NAMALWA (cell line): ENCODE measurements around the gene ATXN1.

Experiments used
- DNase-seq: peaks from one replicate; pipeline ENCODE4 v3.0.0-alpha.2; 2015; ENCODE audit warnings: low spot score

ATXN1 gene

GRCh38 chr6:16698162-16698533 is 63.1 kb downstream of the ATXN1 start:
- no peak for DNase-seq

DNA sequence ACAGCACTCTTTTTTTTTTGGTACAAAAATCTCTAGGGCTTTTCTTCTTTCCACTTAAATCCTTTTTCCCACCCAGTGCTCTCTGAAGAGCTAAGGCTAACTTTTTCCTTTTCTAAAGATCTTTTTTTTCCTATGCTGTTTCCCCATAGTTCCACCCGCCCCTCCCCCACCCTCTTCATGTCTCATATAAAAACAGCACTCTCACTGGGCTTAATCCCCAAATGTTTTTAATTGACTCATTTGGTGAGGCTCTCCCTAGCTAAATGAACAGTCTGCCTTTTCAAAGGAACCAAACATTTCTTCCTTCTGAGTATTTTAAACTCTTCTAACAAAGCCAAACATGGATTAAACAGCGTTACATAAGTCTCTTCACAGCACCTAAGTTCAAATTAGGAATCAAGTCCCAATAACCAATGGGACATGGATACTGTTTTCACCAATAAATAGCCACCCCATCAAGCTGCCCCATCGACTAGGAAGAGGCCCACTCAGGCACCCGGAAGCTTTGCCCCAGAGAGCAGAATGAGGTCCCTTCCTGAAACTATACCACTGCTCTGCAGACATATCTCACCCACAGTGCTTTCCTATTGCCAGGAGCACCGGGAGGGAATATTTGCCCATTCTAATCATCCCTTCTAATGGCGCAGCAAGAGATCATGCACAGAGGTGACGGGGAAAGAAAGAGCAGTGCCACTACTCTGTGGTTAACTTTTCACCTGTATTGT is 63.7 kb downstream of the ATXN1 start:
- no peak for DNase-seq

DNA sequence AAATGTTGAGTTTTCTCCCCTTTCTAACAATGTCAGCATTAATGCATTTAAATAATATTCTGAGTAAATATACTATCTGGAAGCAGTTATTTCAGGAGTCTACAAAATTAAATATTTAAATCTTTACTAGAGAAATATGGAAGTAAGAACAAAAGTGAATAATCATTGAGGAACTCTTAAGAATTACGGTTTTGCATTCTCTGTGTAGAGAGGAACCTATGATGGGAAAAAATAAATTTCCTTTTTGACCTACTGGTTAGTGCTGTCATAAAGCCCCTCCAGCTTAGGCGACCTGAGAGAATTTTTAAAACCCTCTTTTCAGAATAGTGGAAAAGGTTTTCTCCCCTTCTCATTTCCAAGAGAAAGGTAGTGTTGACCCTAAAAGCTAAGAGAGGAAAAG is 64.8 kb downstream of the ATXN1 start:
- DNase-seq = no peak

GRCh38 chr6:16694781-16695578 is 66.3 kb downstream of the ATXN1 start:
- no peak for DNase-seq

GRCh38 chr6:16691324-16691723 is 69.9 kb downstream of the ATXN1 start:
- no peak for DNase-seq

DNA sequence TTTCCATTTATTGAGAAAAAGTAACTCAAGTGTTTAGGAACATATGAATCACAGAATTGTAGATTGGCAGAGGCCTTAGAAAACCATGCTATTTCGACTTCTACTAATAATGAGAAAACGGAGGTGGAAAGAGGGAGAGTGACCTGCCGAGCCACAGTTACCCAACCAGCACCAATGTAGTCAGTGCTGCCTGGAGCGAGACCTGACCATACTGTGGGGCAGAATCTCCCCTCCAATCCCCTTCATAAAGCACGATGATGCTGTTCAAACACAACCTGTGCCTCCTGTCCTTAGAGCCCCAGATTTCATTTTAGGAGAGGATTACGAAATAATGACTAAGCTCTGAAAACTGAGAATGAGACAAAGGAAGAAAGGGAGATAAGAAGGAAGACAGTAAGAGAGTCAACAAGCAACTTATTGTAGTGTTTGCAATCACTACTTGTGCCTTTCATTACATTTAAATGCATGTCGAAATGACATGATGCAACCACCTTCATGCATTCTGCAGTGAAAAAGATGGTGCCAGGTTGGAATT is 70.6 kb downstream of the ATXN1 start:
- DNase-seq = no peak

- no peak for DNase-seq
These were observed 71.3 kb downstream of the ATXN1 start for GRCh38 chr6:16689788-16690607.

GRCh38 chr6:16688984-16689636 is 72.2 kb downstream of the ATXN1 start:
- no peak for DNase-seq

DNA sequence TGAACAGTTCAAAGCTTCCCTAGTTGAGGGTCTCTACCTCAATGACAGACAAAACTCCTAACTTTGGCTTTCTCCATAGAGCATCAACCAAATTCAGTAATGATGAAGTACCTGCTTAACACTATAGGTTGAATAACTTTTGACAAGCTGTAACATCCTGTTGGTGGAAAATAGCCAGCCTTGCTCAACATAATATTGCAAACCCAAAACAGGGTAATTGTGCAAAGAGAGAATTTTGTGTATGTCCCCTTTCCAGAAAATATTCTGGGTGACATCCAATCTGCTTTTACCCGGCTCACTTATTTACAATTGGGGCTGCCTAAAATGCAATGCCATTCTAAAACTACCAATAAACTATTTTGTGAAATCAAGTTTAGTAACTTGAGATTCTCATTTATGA is 72.8 kb downstream of the ATXN1 start:
- no peak for DNase-seq

- no peak for DNase-seq
These were observed 74.2 kb downstream of the ATXN1 start for GRCh38 chr6:16687045-16687444.

- DNase-seq = no peak
These were observed 76.2 kb downstream of the ATXN1 start for GRCh38 chr6:16684896-16685554.

DNA sequence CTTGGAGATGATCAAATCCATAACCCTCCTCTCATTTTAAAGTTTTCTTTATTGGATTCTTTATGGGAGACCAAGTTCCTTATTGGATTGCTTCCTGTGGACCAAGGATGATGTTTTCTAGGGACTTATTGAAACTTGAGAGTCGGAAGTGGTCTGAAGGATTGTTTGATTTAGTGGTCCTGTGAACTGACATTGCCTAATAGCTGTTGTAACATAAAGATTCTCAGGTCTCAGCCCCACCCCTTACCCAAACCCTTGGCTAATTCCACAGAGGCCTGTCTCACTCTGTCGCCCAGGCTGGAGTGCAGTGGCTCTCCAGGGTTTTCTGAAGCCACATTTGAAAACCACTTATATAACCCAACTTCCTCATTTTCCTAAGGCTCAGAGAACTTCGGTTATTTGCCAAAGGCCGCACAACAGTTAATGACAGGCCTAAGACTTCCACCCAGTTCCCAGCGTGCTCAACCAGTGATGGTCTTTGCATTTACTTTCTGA is 77.0 kb downstream of the ATXN1 start:
- DNase-seq = peak; percentile 13

DNA sequence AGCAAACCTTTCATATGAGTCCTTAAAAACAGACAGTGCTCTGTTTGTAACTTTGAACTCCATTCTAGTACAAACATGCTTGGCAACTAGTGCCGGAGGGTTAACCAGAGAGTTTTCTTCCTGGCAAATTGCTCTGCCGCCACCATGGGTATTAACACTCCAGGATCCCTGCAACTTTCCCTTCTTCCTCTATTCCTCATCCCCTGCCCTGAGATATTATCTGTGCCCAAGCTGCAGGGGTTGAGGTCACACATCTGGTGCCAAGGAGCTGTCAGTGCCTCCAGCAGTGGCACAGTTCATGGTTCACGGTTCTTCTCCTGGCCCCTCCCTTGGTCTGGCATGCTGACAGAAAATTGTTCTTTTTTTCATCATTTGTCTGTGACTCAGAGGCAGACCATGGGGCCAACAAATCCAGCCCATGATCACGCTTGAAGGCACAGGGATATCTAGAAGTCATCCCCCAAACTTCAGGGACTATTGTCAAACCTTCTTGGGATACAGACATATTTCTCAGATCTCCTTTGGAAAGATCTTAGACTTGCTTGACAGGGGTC is 77.5 kb downstream of the ATXN1 start:
- no peak for DNase-seq

DNA sequence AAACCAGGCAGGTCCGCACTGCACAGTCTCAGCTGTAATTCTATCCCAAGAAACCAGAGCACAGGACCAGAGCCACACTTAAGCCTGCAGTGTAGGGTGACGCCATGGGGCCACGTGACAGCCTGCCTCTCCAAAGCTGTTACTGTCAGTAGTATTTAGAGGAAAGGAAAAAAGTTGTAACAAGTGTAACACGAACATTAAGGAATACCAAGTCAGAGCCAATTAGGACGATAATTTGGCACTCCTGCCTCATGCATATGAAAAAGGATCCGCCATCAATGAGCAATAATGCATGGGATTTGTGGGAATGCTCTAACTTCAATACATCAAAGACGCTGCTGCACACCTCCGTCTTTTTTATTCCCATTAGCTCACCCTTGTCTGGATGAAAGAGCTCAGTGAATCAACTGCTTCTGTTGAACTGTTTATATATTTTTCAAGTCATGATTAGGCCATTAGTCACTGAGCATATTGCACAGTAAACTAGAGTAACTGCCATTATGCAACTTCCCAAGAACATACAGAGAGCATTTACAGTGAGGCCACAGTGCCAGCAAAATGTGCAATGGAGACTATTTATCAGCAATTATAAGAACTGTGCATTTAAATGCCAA is 79.9 kb downstream of the ATXN1 start:
- DNase-seq = no peak

GRCh38 chr6:16679050-16679449 is 82.2 kb downstream of the ATXN1 start:
- no peak for DNase-seq

DNA sequence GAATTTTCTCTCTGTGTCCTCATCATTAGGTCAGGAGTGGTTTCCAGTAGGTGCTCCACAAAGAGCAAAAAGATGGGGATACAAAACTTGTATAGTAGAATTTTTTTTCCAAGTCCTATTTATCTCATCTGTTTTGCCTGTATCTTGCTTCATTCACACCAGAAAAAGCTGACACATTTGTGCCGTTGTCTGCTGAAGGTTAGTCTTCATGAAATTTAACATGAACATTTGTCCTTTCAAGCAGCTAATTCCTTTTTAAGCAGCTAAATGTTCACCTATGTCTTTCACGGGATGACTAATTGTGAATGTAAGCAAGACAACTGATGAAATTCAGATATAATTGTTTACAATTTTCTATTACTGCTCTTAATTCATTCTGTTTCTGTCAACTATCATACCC is 83.8 kb downstream of the ATXN1 start:
- no peak for DNase-seq

DNA sequence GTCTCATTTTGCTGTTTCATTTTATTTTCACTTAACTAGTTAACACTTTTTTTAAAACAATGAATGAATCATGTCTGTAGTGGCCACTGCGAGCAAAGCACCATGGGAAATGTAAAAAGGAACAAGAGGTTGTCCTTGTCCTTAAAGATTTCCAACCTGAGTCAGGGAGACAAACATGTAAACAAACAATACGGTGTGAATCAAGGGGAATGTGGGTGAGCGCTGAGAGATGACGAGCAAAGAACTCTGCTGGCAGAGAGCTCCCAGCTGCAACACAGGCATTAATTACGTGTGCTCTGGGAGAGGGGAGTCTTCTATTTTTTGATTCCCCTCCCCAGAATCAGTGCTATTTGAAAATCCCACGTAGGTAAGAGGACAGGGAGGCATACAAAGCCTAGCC is 84.3 kb downstream of the ATXN1 start:
- no peak for DNase-seq

GRCh38 chr6:16676376-16676775 is 84.9 kb downstream of the ATXN1 start:
- DNase-seq = no peak

- no peak for DNase-seq
These were observed 86.4 kb downstream of the ATXN1 start for GRCh38 chr6:16674801-16675392.
